T-helper 1 cell treated with Interleukin-12 subunit alpha and Interleukin-12 subunit beta and Interleukin-4 antibody, amounts not matched to agents 30 μg/mL and 1 μg/mL, for 36 hours (primary cell): Measurements from ENCODE around the gene MDM2.
"Not testable (repeated sequence)": the region's sequence is repeated elsewhere in the genome, so short reads cannot be mapped to it uniquely, and the experiment has no call there.

Experiments used
- H3K27ac Mint-ChIP-seq: one replicate; pipeline ENCODE4 v1.8.0; 2021; ENCODE audit warnings: mild to moderate bottlenecking, mixed read lengths
- H3K27me3 Mint-ChIP-seq: one replicate; pipeline ENCODE4 v1.8.0; 2021; ENCODE audit warnings: low read depth, mixed read lengths
- H3K36me3 Mint-ChIP-seq: one replicate; pipeline ENCODE4 v1.8.0; 2021; ENCODE audit warnings: low read depth, mixed read lengths
- H3K4me1 Mint-ChIP-seq: one replicate; pipeline ENCODE4 v1.8.0; 2021; ENCODE audit warnings: low read depth, mixed read lengths
- H3K4me3 Mint-ChIP-seq: one replicate; pipeline ENCODE4 v1.8.0; 2021; ENCODE audit warnings: mild to moderate bottlenecking, moderate library complexity, mixed read lengths
- H3K9me3 Mint-ChIP-seq: one replicate; pipeline ENCODE4 v1.8.0; 2021; ENCODE audit warnings: mixed read lengths

MDM2 gene

DNA sequence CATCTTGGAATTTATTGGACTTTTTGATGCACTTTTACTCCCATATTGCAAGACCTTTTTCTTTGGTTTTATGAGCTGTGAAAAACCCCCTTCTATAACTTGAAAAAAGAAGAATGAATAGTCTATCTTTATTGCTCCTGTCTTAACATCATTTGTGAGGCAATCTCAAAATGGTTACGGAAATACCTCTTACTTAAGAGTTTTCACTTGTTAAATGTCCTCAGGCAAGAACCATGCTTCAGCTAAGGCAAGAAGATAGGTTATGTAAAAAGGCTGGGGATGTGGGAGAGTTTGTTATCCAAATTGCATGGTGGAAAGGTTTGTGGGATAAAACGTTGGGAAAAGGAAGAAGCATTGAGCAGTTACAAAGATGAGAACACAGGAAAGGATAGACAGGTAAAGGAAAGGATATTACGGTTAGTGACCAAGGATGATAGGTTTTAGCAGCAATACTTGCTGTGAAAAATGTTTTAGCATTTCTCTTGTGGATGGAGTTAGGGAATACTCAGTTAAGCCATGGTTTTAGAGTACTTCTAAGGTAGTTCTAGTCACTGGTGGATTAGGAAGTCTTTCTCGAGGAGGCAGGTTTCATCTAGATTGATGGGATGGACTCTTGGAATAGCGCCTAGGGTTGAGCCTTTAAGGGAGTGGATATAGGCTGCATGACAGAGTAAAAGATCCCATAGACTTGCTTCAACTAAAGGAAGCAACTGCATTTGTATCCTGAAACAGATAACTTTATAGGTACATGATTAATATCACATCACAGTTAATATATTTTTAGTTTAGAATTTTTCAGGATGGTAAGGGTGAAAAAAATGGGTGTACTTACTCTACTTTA is 30.3 kb downstream of the MDM2 start:
- H3K36me3 Mint-ChIP-seq = peaks cover 52% of the 10 kb centered on the region
- no peak overlapping the region for H3K4me3 Mint-ChIP-seq
- H3K4me1 Mint-ChIP-seq = peaks cover 19% of the 10 kb centered on the region

GRCh38 chr12:68839183-68840147 is 31.5 kb downstream of the MDM2 start:
- H3K4me1 Mint-ChIP-seq = peaks cover 17% of the 10 kb centered on the region
- H3K27me3 Mint-ChIP-seq = no peaks in the 10 kb centered on the region
- H3K9me3 Mint-ChIP-seq = no peaks in the 10 kb centered on the region
- H3K4me3 Mint-ChIP-seq = no peak overlapping the region
- H3K36me3 Mint-ChIP-seq = peaks cover 55% of the 10 kb centered on the region
- H3K27ac Mint-ChIP-seq = no peak overlapping the region

More for the DNA sequence above, 30.3 kb downstream of the MDM2 start:
- H3K27ac Mint-ChIP-seq = no peak overlapping the region
- H3K9me3 Mint-ChIP-seq = no peaks in the 10 kb centered on the region
- H3K27me3 Mint-ChIP-seq = no peaks in the 10 kb centered on the region

GRCh38 chr12:68841175-68841574 is 33.2 kb downstream of the MDM2 start:
- not testable (repeated sequence) for H3K27ac Mint-ChIP-seq, H3K4me3 Mint-ChIP-seq, H3K27me3 Mint-ChIP-seq, H3K9me3 Mint-ChIP-seq
- peaks cover 44% of the 10 kb centered on the region for H3K36me3 Mint-ChIP-seq
- H3K4me1 Mint-ChIP-seq = peaks cover 10% of the 10 kb centered on the region

DNA sequence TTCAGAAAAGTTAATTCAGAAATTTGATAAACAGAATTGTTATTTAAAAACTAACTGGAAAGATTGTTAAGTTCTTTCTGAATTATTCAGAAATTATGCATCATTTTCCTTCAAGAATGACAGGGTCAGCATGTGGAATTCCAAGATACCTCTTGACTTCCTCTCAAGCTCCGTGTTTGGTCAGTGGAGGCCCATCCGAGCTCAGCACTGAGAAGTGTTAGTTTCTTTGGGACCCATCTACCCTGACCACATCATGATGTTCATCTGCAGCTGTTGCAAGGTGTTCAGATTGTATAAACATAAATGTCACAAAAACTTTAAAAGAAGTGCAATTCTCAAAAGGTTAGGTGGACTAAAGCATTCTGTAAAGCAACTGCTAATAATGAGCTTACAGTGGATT is 33.7 kb downstream of the MDM2 start:
- H3K4me3 Mint-ChIP-seq = no peak overlapping the region
- peaks cover 41% of the 10 kb centered on the region for H3K36me3 Mint-ChIP-seq
- peaks cover 7% of the 10 kb centered on the region for H3K4me1 Mint-ChIP-seq
- H3K27me3 Mint-ChIP-seq = no peaks in the 10 kb centered on the region
- no peak overlapping the region for H3K27ac Mint-ChIP-seq
- H3K9me3 Mint-ChIP-seq = no peaks in the 10 kb centered on the region

GRCh38 chr12:68842123-68842522 is 34.1 kb downstream of the MDM2 start:
- H3K4me1 Mint-ChIP-seq = peaks cover 7% of the 10 kb centered on the region
- no peaks in the 10 kb centered on the region for H3K9me3 Mint-ChIP-seq
- H3K27me3 Mint-ChIP-seq = no peaks in the 10 kb centered on the region
- no peak overlapping the region for H3K4me3 Mint-ChIP-seq
- peaks cover 41% of the 10 kb centered on the region for H3K36me3 Mint-ChIP-seq
- H3K27ac Mint-ChIP-seq = no peak overlapping the region

DNA sequence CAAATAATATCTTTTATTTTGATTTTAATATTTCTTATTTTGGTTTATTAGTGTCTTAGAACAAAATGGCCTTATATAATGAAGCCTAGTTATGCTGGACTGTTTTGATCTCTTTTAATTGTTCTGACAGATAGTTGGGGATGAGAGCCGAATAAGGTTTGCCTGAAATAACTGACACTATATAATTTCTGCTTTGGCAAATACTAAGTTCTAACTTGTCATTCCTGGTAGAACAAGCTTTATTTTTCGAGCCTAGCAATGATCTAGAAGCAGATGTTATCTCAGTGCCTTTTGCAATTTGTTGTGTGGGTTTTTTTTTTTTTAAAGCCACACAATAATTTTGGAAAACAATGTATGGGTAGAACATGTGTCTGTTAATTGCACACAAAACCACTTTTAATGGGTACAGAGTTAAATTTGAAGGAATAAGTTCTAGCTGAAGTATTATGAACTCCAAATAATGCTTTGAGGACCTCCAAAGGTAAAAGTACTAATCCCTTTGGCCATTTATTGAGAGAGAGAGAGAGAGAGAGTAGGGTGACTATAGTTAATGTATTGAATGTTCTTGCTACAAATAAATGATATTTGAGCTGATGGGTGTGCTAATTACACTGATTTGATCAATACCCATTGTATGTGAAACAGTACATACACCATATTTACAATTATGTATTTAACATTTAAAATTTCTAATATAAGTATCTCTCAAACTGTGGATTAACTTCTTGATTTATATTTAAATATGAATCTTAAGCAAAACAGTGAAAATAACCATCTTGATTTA is 35.0 kb downstream of the MDM2 start:
- Mint-ChIP-seq H3K9me3 (no peaks in the 10 kb centered on the region), H3K27ac (no peak overlapping the region), H3K36me3 (peaks cover 39% of the 10 kb centered on the region), H3K4me1 (peaks cover 7% of the 10 kb centered on the region), H3K27me3 (no peaks in the 10 kb centered on the region), H3K4me3 (no peak overlapping the region)

- Mint-ChIP-seq H3K27ac (no peak overlapping the region), H3K4me1 (peaks cover 3% of the 10 kb centered on the region), H3K9me3 (no peaks in the 10 kb centered on the region), H3K27me3 (no peaks in the 10 kb centered on the region), H3K36me3 (peaks cover 29% of the 10 kb centered on the region), H3K4me3 (no peak overlapping the region)
Observed at GRCh38 chr12:68844318-68844745, 36.4 kb downstream of the MDM2 start.

DNA sequence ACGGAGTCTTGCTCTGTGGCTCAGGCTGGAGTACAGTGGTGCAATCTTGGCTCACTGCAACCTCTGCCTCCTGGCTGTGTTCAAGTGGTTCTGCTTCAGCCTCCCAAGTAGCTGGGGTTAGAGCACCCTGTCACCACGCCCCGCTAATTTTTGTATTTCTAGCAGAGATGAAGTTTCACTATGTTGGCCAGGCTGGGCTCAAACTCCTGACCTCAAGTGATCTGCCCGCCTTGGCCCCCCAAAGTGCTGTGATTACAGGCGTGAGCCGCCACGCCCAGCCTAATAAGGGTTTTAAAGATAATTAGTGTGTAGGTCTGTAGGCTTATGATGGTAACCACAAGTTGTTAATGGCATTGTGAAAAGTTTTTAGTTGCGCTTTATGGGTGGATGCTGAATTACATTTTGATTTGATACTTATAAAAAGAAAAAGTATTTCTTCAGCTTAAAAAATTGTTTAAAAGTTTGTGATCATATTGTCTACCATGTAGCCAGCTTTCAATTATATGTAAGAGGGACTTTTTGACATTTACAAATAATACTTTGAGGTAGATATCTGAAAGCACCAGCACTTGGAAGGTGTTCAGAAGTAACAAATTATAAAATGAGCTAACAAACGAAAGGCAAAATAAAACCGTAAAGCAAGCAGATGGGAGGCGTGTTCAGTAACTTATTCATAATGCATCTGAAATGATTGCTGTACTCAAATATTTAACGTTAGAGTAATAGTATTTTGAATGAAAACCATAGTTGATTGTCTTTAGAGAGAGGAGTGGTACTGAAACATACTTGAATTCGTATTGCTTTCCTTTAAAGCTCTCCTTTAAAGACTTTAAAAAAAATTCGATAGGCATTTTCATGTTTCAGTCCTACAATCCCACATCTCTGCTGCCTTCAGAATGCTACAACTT is 37.1 kb downstream of the MDM2 start:
- peaks cover 24% of the 10 kb centered on the region for H3K36me3 Mint-ChIP-seq
- peaks cover 2% of the 10 kb centered on the region for H3K4me1 Mint-ChIP-seq
- H3K27me3 Mint-ChIP-seq = no peaks in the 10 kb centered on the region
- H3K4me3 Mint-ChIP-seq = no peak overlapping the region
- no peak overlapping the region for H3K27ac Mint-ChIP-seq
- H3K9me3 Mint-ChIP-seq = no peaks in the 10 kb centered on the region

- H3K4me3 Mint-ChIP-seq = no peak overlapping the region
- no peak overlapping the region for H3K27ac Mint-ChIP-seq
- H3K27me3 Mint-ChIP-seq = no peaks in the 10 kb centered on the region
- peaks cover 2% of the 10 kb centered on the region for H3K4me1 Mint-ChIP-seq
- H3K9me3 Mint-ChIP-seq = no peaks in the 10 kb centered on the region
- peaks cover 14% of the 10 kb centered on the region for H3K36me3 Mint-ChIP-seq
Observed at GRCh38 chr12:68846811-68847210, 38.8 kb downstream of the MDM2 start.

GRCh38 chr12:68850390-68850789 is 42.4 kb downstream of the MDM2 start:
- Mint-ChIP-seq H3K27me3 (no peaks in the 10 kb centered on the region), H3K9me3 (no peaks in the 10 kb centered on the region), H3K4me3 (no peak overlapping the region), H3K4me1 (no peaks in the 10 kb centered on the region), H3K36me3 (peaks cover 2% of the 10 kb centered on the region), H3K27ac (no peak overlapping the region)

GRCh38 chr12:68851592-68852306 is 43.8 kb downstream of the MDM2 start:
- Mint-ChIP-seq H3K27me3 (no peaks in the 10 kb centered on the region), H3K4me3 (no peak overlapping the region), H3K4me1 (no peaks in the 10 kb centered on the region), H3K27ac (no peak overlapping the region), H3K36me3 (peaks cover 2% of the 10 kb centered on the region), H3K9me3 (no peaks in the 10 kb centered on the region)

DNA sequence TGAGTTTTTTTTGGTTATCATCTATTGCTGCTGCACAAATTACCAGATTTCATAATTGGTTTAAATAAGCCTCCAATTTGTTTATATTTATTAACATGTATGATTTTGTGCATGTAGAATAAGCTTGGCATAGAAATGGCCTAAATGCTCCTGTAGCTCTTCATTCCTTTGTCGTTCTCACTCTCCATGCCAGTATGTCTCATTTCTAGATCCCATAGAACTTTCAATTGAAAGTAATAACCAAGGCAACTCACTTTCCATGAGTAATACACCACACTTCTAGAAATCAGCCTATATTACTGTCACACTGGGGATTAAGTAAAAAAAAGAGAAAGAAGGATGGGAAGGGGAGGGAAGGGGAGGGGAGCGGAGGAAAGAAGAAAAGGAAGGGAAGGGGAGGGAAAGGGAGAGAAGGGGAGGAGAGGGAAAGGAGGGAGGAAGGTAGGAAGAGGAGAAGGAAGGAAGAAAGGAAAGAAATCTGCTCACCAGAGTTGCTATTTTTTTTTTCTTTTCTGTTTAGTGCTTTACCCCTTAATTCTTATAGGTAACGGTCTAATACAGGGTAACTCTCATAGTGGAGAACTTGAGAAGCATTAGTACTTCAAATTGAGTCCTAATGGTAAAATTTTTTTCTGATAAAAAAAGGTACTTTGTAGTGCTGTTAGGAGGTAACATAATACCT is 45.6 kb downstream of the MDM2 start:
- H3K4me1 Mint-ChIP-seq = no peaks in the 10 kb centered on the region
- H3K4me3 Mint-ChIP-seq = no peak overlapping the region
- peaks cover 2% of the 10 kb centered on the region for H3K36me3 Mint-ChIP-seq
- no peaks in the 10 kb centered on the region for H3K9me3 Mint-ChIP-seq
- H3K27me3 Mint-ChIP-seq = no peaks in the 10 kb centered on the region
- H3K27ac Mint-ChIP-seq = no peak overlapping the region
